SK-N-SH (cell line): ENCODE data around the gene KANK4. TPM values are rescaled to one million over a fixed set of nuclear protein-coding genes. Genes with fewer than 3 reads are reported as not detected.

Source experiments
- CTCF ChIA-PET: fragments of 300-600, 350-600 bp; formaldehyde crosslinking; extraction: SDS; loops from one replicate; lab custom pipeline; 2021; lab: Yijun Ruan, JAX
- POLR2A ChIA-PET: fragments of 350-600 bp; sonication (Branson Sonifier 250); formaldehyde crosslinking; extraction: SDS; loops from one replicate; lab custom pipeline; 2020; ENCODE audit warnings: antibody characterized with exemption, inconsistent platforms; lab: Yijun Ruan, JAX
- DNase-seq: peaks from one replicate; pipeline ENCODE4 v3.0.0; 2012
- H2AFZ ChIP-seq: fragments of 200-600 bp; sonication (generic); 2 replicates; pipeline ENCODE4 v1.8.1; 2016; ENCODE audit warnings: antibody characterized with exemption, mild to moderate bottlenecking, low read depth
- H3F3A ChIP-seq: fragments of 200-600 bp; sonication (generic); replicated peaks from 2 replicates; pipeline ENCODE3; 2016; ENCODE audit warnings: antibody characterized with exemption, mild to moderate bottlenecking; ENCODE audit not compliant: insufficient read depth
- H3K27ac ChIP-seq, 2 experiments: fragments of 200-500 bp in 1 of 2; fragments of 200-600 bp in 1 of 2; sonication (Bioruptor generic) in 1 of 2; sonication (generic), shearing (Covaris generic) in 1 of 2; 2 replicates each; pipeline versions ENCODE4 v1.5.1 to v1.6.1; 2014 to 2016; ENCODE audit warnings: low read depth in 2 of 2, inconsistent platforms in 1 of 2, low read length in 1 of 2, mild to moderate bottlenecking in 1 of 2, mixed read lengths in 1 of 2
- H3K27me3 ChIP-seq: fragments of 200-600 bp; sonication (generic), shearing (Covaris generic); 2 replicates; pipeline ENCODE4 v1.6.1; 2016; ENCODE audit warnings: mixed run types; ENCODE audit not compliant: insufficient read depth
- H3K36me3 ChIP-seq, 2 experiments: fragments of 200-500 bp in 1 of 2; fragments of 200-600 bp in 1 of 2; sonication (Bioruptor generic) in 1 of 2; sonication (generic) in 1 of 2; replicated peaks in 1 of 2; 2 replicates each; pipeline versions ENCODE3 to v1.5.1; 2014 to 2016; ENCODE audit warnings: low read length in 1 of 2, mild to moderate bottlenecking in 1 of 2; ENCODE audit not compliant: insufficient read depth in 2 of 2, control insufficient read depth in 1 of 2
- H3K4me1 ChIP-seq, 2 experiments: fragments of 200-500 bp in 1 of 2; fragments of 200-600 bp in 1 of 2; sonication (Bioruptor generic) in 1 of 2; sonication (generic), shearing (Covaris generic) in 1 of 2; 2 replicates each; pipeline versions ENCODE4 v1.5.1 to v1.6.1; 2014 to 2016; ENCODE audit warnings: low read depth in 1 of 2, low read length in 1 of 2, mixed run types in 1 of 2; ENCODE audit not compliant: insufficient read depth in 2 of 2, control insufficient read depth in 1 of 2
- H3K4me2 ChIP-seq: fragments of 200-600 bp; sonication (generic), shearing (Covaris generic); 2 replicates; pipeline ENCODE4 v1.6.1; 2017; ENCODE audit warnings: mixed run types
- H3K4me3 ChIP-seq, 2 experiments: fragments of 200-500 bp in 1 of 2; fragments of 200-600 bp in 1 of 2; sonication (Bioruptor generic) in 1 of 2; sonication (generic), shearing (Covaris generic) in 1 of 2; 2 replicates each; pipeline versions ENCODE4 v1.5.1 to v1.8.1; 2014 to 2016; ENCODE audit warnings: low read depth in 2 of 2, inconsistent platforms in 1 of 2, low read length in 1 of 2, mild to moderate bottlenecking in 1 of 2, mixed read lengths in 1 of 2, moderate library complexity in 1 of 2
- H3K79me2 ChIP-seq: fragments of 200-600 bp; sonication (generic); 2 replicates; pipeline ENCODE4 v1.8.1; 2017; ENCODE audit warnings: mild to moderate bottlenecking; ENCODE audit not compliant: insufficient read depth
- H3K9ac ChIP-seq: fragments of 200-600 bp; sonication (generic); 2 replicates; pipeline ENCODE4 v1.6.1; 2017; ENCODE audit warnings: mixed run types
- H3K9me2 ChIP-seq: fragments of 200-600 bp; sonication (generic); 2 replicates; pipeline ENCODE4 v1.6.1; 2017; ENCODE audit warnings: mixed run types
- H3K9me3 ChIP-seq: fragments of 200-600 bp; sonication (generic); 2 replicates; pipeline ENCODE4 v1.6.1; 2017; ENCODE audit warnings: mixed run types, mild to moderate bottlenecking, moderate library complexity
- H4K20me1 ChIP-seq: fragments of 200-600 bp; sonication (generic); 2 replicates; pipeline ENCODE4 v1.6.1; 2017; ENCODE audit warnings: mild to moderate bottlenecking, mixed run types; ENCODE audit not compliant: insufficient read depth
- CHD2 ChIP-seq: fragments of 150-350 bp; IDR thresholded peaks from 2 replicates; pipeline ENCODE4 v1.6.1; 2018; ENCODE audit warnings: low read length; ENCODE audit not compliant: partially characterized antibody
- EZH2phosphoT487 ChIP-seq: fragments of 200-600 bp; sonication (generic); IDR thresholded peaks from 2 replicates; pipeline ENCODE4 v1.6.1; 2017; ENCODE audit warnings: low read depth, mixed run types, mild to moderate bottlenecking, antibody characterized with exemption, moderate library complexity, borderline replicate concordance
- FOSL2 ChIP-seq: IDR thresholded peaks from 2 replicates; pipeline ENCODE4 v1.4.0; 2012; ENCODE audit warnings: low read depth, mild to moderate bottlenecking, moderate library complexity, borderline replicate concordance
- JUND ChIP-seq: IDR thresholded peaks from 2 replicates; pipeline ENCODE4 v1.4.0; 2012
- RAD21 ChIP-seq: IDR thresholded peaks from 2 replicates; pipeline ENCODE4 v1.6.1; 2012; ENCODE audit warnings: mild to moderate bottlenecking, low read length
- RCOR1 ChIP-seq: fragments of 150-350 bp; IDR thresholded peaks from 2 replicates; pipeline ENCODE4 v1.6.1; 2017; ENCODE audit warnings: antibody characterized with exemption, low read length
- RXRA ChIP-seq: IDR thresholded peaks from 2 replicates; pipeline ENCODE4 v1.4.0; 2012; ENCODE audit warnings: low read depth, mild to moderate bottlenecking, borderline replicate concordance
- YY1 ChIP-seq: IDR thresholded peaks from 2 replicates; pipeline ENCODE4 v1.4.0; 2012; ENCODE audit warnings: low read depth, mild to moderate bottlenecking
- WGBS: methylation state at CpG from one replicate; pipeline ENCODE4 v1.1.6; 2017; ENCODE audit warnings: low lambda C conversion rate; 5-methylcytosine and 5-hydroxymethylcytosine counted together
- polyA plus RNA-seq, 3 experiments: library from polyadenylated mRNA; depleted of rRNA; stranded (reverse); fragments of >200 nt; gene quantifications; 2 replicates each; pipeline ENCODE4 v1.2.3, GENCODE V29; 2012
- TF ChIP-seq, protein P1 (sequence below): IDR thresholded peaks from 2 replicates; pipeline ENCODE4 v1.6.1; 2012; ENCODE audit warnings: mild to moderate bottlenecking, low read depth, low read length, moderate library complexity

The KANK4 gene
- polyA plus RNA-seq, 1 of the 3 experiments (the other 2 are of a cell fraction), result not detected

DNA sequence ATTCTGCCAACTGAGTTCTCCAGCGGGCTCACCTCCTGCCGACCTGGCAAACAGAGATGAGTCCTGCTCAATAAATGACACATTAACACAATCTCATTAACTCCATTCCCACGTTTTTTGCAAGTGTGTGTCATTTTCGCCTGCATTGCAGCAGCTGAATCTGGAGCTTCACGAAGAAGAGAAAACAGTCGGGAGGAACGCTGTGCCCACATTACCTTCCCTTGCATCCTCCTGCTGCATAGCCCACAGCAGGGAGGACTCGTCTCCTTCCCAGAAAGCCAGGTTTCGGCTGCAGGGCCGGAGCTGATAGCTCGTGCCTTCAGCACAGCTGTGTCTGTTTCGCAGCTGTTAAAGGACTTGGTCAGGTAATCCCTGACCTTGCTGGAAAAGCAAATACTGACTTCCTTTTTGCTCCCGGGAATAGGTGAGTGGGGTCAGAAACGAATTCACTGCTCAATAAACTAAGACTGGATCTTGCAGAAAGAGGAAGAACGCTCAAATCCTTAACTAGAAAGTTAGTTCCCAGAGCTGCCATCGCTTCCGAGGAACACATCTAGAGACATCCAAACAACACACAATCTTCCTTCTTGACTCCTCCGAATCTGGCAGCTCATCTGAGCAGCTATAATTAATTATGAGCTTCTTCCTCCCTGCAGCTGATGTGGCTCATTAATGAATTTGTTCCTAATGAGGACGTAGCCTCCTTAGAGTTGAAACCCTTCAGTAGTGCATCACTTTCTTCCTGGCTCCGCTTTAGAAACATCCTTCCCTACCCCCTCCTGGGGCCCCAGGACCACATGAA, 33.0 kb downstream of the KANK4 start:
- Histone ChIP-seq H3K9ac (no peak overlapping the region), H3K27me3 (peaks cover 9% of the 10 kb centered on the region; the same call in 1 of the 2 replicates), H3F3A (no peaks in the 10 kb centered on the region), H3K4me2 (no peak overlapping the region), H3K27ac (no peak overlapping the region), H4K20me1 (no peaks in the 10 kb centered on the region), H2AFZ (no peak overlapping the region), H3K36me3 (no peaks in the 10 kb centered on the region), H3K4me1 (peaks cover 0 to 9% of the 10 kb centered on the region in 2 experiments; a peak in 2 of 4 replicates), H3K9me2 (no peaks in the 10 kb centered on the region), H3K4me3 (no peak overlapping the region), H3K9me3 (no peaks in the 10 kb centered on the region), H3K79me2 (no peaks in the 10 kb centered on the region)
- POLR2A ChIA-PET, result interaction anchor here (1.0 kb wide), 1 partner anchor 150 kb away, joined by 3 read pairs; no protein-coding TSS in a partner anchor
- no peak for TF ChIP-seq RCOR1
- TF ChIP-seq, protein P1, sequence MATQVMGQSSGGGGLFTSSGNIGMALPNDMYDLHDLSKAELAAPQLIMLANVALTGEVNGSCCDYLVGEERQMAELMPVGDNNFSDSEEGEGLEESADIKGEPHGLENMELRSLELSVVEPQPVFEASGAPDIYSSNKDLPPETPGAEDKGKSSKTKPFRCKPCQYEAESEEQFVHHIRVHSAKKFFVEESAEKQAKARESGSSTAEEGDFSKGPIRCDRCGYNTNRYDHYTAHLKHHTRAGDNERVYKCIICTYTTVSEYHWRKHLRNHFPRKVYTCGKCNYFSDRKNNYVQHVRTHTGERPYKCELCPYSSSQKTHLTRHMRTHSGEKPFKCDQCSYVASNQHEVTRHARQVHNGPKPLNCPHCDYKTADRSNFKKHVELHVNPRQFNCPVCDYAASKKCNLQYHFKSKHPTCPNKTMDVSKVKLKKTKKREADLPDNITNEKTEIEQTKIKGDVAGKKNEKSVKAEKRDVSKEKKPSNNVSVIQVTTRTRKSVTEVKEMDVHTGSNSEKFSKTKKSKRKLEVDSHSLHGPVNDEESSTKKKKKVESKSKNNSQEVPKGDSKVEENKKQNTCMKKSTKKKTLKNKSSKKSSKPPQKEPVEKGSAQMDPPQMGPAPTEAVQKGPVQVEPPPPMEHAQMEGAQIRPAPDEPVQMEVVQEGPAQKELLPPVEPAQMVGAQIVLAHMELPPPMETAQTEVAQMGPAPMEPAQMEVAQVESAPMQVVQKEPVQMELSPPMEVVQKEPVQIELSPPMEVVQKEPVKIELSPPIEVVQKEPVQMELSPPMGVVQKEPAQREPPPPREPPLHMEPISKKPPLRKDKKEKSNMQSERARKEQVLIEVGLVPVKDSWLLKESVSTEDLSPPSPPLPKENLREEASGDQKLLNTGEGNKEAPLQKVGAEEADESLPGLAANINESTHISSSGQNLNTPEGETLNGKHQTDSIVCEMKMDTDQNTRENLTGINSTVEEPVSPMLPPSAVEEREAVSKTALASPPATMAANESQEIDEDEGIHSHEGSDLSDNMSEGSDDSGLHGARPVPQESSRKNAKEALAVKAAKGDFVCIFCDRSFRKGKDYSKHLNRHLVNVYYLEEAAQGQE, result no peak
- 53% methylated on average over 20 of the region's 20 CpGs for WGBS
- CTCF ChIA-PET, result interaction anchor here (1.4 to 2.5 kb wide), 2 partner anchors 106 to 110 kb away, joined by 4 to 12 read pairs; no protein-coding TSS in a partner anchor
- DNase-seq, result no peak

DNA sequence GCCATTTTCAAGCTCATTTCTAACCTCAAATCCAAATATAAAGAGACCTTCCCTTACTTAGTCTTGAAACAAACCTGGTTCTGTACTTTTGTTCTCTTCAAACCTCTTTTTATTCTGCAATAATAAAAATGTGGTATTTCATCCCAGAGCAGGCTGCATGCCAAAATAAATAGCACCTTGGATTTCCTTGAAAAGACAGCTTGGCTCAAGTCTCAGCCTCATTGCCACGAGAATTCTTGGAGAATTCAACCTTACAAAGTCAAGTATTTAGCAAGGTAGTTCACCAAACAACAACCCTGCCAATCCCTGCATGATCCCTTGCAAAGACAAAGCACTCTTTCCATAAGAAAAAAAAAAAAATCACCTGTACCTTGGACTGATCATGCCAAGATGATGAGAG, 33.8 kb downstream of the KANK4 start:
- Histone ChIP-seq H3K27ac (no peak overlapping the region), H3K79me2 (no peaks in the 10 kb centered on the region), H3F3A (no peaks in the 10 kb centered on the region), H3K36me3 (no peaks in the 10 kb centered on the region)
- CTCF ChIA-PET, result interaction anchor here (1.4 to 3.5 kb wide), 5 partner anchors 8 to 121 kb away, joined by 4 to 16 read pairs (median 5); no protein-coding TSS in a partner anchor
- TF ChIP-seq FOSL2 (no peak), JUND (no peak), RAD21 (no peak), YY1 (no peak), RXRA (no peak), EZH2phosphoT487 (no peak), CHD2 (no peak)
- TF ChIP-seq, protein P1, result no peak
- TF ChIP-seq, all 33 proteins: peak for 0
- no peak for DNase-seq
- peaks cover 9% of the 10 kb centered on the region; the same call in 1 of the 2 replicates for H3K27me3 ChIP-seq
- no peak overlapping the region for H3K4me3 ChIP-seq
- peaks cover 0 to 9% of the 10 kb centered on the region in 2 experiments; a peak in 2 of 4 replicates for H3K4me1 ChIP-seq
- POLR2A ChIA-PET, result interaction anchor here (1.0 kb wide), 1 partner anchor 151 kb away, joined by 3 read pairs; no protein-coding TSS in a partner anchor
- no peaks in the 10 kb centered on the region for H3K9me3 ChIP-seq
- H3K9me2 ChIP-seq, result no peaks in the 10 kb centered on the region
- 12% methylated on average over 1 of the region's 1 CpG for WGBS
- H4K20me1 ChIP-seq, result no peaks in the 10 kb centered on the region
- H2AFZ ChIP-seq, result no peak overlapping the region
- H3K9ac ChIP-seq, result no peak overlapping the region
- H3K4me2 ChIP-seq, result no peak overlapping the region
